ENCODE results near the gene SETD3.
A peak's percentile ranks its signal among the peaks of the same experiment; 100 is the strongest.

Gene SETD3

DNA sequence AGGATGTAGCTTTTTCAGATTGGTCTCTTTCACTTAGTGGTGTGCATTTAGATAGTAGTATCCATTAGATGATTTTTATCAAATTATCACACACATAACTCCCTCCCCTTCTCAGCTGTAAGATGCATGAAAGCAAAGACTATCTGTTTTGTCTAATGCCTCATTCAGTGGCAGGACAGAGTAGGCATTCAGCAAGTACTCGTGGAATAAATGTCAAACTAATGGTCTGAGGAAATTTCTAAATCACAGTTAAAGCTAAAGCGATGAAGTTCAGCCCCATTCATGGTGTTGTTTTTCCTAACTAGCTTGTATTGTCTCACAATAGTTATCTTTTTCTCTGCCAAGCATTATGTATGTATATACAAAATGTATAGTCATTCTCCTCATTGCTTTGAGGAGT, 16.7 kb upstream of the SETD3 start:
- no peak for DNase-seq

DNA sequence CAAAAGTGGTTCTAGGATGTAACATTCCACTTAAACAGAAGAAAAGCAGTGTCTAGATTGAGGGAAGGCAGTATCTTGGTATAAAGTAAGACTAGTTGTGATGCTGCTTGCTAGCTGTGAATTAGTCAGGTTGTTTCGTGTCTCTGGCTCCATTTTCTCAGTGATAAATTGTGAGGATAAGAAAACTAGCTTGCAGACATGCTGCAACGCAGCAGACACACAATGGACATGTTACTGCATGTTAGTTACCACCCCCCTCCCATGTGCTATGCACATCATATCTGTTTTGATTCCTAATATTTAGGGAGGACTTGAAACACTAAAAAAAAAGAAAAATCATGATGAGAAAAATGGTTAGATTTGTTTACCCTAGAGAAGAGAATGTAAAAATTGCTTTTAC, 3.4 kb upstream of the SETD3 start:
- no peak for DNase-seq

DNA sequence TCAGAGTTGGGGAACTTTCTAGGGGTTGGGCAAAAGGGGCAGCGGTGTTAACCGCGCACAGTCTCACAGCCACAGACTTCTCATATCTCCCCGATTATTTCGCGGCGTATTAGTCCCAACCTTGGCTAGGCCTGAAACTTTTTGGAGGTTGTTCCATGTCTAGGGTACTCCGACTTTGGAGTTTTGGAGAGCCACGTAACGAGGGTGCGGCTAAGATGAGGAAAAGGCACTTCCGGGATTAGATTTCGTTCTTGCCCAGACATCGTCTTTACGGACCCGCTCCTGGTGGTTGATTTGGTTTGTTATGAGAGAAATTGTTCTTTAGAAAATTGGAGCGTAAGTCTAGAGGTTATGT, 1.1 kb upstream of the SETD3 start:
- peak; percentile 8 for DNase-seq

- DNase-seq: peak; percentile 100
Measured at GRCh38 chr14:99480917-99481744, 472 bp upstream of the SETD3 start, which contains the start of gene CCNK. CCNK (plus strand) TSS chr14:99481409; CDS start chr14:99492678, 11,269 bp downstream.

- no peak for DNase-seq
Measured at GRCh38 chr14:99479160-99479905, 1.3 kb downstream of the SETD3 start.

GRCh38 chr14:99478128-99478527, 2.5 kb downstream of the SETD3 start:
- no peak for DNase-seq

DNA sequence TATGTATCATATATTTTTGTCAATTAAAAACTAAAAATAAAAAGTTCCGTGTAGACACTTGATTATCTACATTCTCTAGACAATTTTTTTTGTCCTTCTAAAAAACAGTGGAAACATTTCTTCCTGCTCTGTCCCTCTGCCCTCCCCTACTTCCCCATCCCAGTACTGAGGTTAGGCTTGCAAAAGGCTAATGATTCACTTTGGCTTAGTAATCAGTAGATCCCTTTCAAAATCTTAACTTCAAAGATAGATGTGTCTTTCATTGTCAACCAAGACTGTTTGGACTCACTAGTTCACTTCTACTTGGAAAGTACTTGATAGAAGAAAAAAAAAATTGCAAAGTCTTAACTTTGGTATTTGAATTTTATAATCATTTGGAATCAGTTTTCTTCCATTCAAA, 3.8 kb downstream of the SETD3 start:
- no peak for DNase-seq

DNA sequence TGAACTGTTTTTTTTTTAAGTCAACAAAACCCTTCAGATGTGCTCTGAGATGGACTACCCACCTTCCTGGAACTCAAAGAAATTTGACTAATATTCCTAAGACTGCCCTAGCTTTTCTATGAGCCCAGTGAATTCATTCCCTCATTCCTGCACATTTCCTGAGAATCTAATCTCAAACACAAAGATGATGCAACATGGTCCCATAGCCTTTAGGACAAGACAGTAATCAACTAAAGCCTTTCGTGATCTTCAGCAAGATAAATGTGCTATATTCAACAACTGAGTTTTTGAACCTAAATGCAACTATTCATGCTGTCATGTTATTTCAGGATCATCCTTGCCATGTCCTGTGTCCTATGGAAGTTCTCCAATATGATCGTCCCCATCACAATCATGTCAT, 5.0 kb downstream of the SETD3 start:
- no peak for DNase-seq

GRCh38 chr14:99475179-99475578, 5.5 kb downstream of the SETD3 start:
- DNase-seq: no peak

DNA sequence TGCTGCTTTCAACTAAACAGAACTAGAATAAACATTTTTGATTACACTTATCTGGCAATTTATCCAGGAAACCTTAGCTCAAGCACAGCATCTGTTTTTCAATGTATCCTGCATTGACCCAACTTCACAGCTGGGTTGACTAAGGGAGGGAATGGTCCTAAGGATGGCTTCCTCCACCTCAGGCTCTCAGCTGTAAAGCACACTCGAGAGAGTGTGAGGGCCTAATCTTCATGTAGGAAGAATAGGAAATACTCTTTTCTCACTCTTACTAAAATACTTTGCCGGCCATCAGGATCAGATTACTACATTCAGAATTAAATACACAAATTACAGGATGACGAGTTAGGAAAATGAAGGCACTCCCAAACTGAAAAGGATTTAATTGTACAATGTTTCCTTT, 7.2 kb downstream of the SETD3 start:
- no peak for DNase-seq

GRCh38 chr14:99472937-99473336, 7.7 kb downstream of the SETD3 start:
- DNase-seq: no peak

DNA sequence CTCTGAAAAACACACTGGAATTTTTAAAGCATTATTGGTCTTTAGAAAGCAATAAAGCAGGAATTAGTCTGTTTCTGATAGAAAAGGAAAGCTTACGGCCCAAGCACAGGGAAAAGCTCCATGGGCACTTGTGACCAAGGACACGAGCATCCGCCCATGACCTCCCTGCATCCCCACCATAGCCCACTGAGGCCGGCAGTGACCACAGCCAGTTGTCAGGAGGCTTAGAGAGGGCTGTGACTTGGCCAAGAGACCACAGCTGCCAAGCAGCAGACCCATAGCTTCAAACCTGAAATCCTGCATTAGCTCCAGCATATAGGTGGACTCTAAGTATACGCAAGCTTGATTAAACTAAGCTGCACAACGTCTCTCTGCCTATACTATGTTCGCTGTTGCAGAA, 8.9 kb downstream of the SETD3 start:
- no peak for DNase-seq

GRCh38 chr14:99468836-99469592, 11.6 kb downstream of the SETD3 start:
- no peak for DNase-seq

GRCh38 chr14:99468081-99468480, 12.6 kb downstream of the SETD3 start:
- no peak for DNase-seq

DNA sequence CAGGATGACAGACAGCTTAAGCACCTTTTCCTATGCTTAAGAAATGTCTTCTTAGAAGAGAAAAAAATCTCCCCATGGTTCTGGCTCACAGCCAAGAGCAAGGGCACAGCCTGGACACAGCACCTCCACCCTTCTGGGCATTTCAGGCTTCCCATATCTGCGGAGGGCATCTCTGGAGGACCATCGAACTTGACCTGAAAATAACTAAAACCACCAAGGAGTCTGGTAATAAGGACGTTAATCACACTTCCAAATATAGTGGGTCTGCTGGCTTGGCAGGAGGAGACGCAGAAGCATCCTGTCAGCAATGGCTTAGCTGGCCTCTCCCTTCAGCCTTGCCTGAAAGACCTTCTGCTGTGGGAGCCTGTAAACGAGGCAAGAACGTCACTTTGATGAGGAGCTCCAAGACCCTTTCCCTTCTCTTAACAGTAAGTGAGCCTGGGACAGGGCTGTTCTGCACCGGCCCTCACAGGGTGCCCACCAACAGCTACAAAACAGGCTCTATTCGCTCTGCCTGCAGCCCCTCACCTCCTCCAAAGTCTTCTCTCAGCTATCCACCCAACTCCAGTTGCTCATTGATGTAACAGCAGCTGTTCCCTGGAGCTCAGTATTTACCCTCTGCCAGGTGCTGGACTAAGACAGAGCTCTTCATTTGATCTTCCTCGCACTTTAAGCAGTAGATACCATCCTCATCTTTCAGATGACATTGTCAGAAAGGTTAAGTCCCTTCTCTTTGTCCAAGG, 13.2 kb downstream of the SETD3 start:
- DNase-seq: no peak

DNA sequence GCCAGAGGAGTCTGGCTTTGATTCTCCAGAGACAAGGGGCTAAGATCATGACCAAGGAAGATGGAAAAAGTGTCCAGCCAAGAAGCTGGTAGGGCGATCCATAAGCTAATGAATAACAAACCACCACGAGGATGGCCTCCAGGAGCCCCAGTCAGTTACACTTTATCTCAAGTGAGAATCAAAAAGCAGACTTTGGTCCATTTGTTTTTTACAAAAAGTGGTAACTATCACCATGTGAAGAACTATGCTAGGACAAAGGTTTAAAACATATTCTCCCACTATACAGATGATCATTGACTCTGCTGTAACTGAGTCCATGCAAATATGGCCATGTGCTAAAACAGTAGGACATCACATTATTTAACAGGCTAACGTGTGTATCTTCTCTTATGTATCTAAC, 13.9 kb downstream of the SETD3 start:
- DNase-seq: no peak

DNA sequence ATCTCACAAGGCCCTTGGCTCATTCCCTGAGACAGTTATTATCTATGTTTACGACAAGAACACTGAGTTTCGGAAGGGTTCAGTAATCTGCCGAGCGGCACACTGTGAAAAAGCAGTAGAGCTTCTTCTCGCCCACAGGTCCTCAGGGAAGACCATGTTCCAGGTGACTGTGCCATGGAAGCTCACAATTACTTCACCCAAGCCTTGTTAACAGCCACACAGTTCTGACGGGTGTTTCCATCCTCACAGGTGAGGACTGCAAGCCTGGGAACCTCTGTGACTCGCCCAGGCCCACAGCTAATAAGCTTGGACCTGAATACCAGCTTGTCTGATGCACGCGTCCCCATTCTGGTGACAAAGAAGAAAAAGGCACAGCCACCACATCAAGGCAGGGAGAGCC, 15.4 kb downstream of the SETD3 start:
- DNase-seq: no peak

DNA sequence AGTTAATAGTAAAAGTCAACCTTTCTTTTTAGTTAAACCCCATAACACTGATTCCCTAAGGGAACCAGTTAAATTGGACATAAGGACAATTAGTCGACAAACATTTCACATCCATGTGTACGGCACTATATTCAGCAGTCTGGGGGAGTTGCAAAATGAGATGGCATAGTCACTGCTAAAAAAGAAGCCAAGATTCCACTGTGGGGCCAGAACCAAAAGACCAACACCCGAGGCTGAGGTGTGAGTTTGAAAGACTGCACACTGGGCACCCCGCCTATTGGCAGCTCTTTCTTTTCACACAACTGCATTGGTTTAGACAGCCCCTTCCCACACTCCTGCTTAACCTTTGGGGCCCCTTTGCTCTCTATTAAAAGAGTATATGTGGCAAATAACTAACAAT, 16.7 kb downstream of the SETD3 start:
- no peak for DNase-seq

- DNase-seq: no peak
Measured at GRCh38 chr14:99462210-99462609, 18.4 kb downstream of the SETD3 start.

GRCh38 chr14:99461411-99462085, 19.1 kb downstream of the SETD3 start:
- no peak for DNase-seq

- no peak for DNase-seq
Measured at GRCh38 chr14:99460793-99461192, 19.9 kb downstream of the SETD3 start.

DNA sequence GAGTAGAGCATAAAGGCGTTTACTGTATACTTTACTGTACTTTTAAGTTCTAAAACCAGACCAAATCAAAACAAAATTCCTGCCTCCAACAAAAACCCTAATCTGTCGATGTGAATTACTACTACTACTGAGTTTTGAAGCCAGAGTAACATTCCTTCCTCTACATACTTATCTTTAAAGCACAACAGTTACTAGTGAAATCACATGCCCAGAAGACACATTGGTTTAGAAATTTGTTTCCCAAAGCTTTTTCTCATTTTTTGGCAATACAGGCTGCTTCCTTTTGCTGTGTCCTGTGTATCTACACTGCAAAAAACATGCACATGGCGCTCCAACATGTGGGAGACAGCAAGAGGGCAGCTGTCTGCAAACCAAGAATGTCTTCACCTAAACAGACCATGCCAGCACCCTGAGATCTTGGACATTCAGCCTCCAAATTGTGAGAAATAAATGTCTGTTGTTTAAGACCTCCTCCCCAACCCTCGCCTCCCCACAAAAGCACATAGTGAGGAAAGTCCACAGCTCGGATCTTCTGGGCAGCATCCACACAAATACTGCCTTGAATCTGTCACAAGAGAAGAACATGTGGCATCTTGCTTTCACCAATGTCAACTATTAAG, 21.1 kb downstream of the SETD3 start:
- no peak for DNase-seq
